Natural killer cell (primary cell): ENCODE measurements around the gene STX1A. TPM values are rescaled to one million over a fixed set of nuclear protein-coding genes. Genes with fewer than 3 reads are reported as not detected.

Experiments used
- ATAC-seq, 3 donors: fragments of 150-1000 bp in 2 of 3; fragments of 200-7000 bp in 1 of 3; cut with Tn5 transposase; 1 replicate in 1 of 3; 2 replicates in 2 of 3; pipeline ENCODE4 v1.10.0; 2021; ENCODE audit warnings: mild to moderate bottlenecking in 2 of 3, moderate library complexity in 2 of 3
- DNase-seq, 2 donors: peaks; one replicate each; pipeline versions ENCODE4 v3.0.0 to v3.0.0-alpha.2; 2013 to 2021; ENCODE audit warnings: mixed read lengths in 1 of 2
- H3K27ac ChIP-seq: one replicate; pipeline ENCODE4 v1.5.1; 2013; ENCODE audit warnings: mild to moderate bottlenecking, low read length
- H3K27me3 ChIP-seq: one replicate; pipeline ENCODE4 v1.6.1; 2013; ENCODE audit warnings: low read length; ENCODE audit not compliant: control insufficient read depth, insufficient read depth
- H3K36me3 ChIP-seq: one replicate; pipeline ENCODE4 v1.6.1; 2013; ENCODE audit warnings: low read length; ENCODE audit not compliant: control insufficient read depth, insufficient read depth
- H3K4me1 ChIP-seq: one replicate; pipeline ENCODE4 v1.6.1; 2013; ENCODE audit warnings: low read length; ENCODE audit not compliant: control insufficient read depth, insufficient read depth
- H3K4me3 ChIP-seq: one replicate; pipeline ENCODE4 v1.5.1; 2013; ENCODE audit warnings: low read length
- H3K9me3 ChIP-seq: one replicate; pipeline ENCODE4 v1.6.1; 2013; ENCODE audit warnings: low read length; ENCODE audit not compliant: control insufficient read depth, insufficient read depth
- H3K27ac Mint-ChIP-seq, 2 donors: one replicate each; pipeline ENCODE4 v1.8.0; 2022; ENCODE audit warnings: mild to moderate bottlenecking in 2 of 2, mixed read lengths in 2 of 2, moderate library complexity in 1 of 2
- H3K27me3 Mint-ChIP-seq, 2 donors: one replicate each; pipeline ENCODE4 v1.8.0; 2022; ENCODE audit warnings: low read depth in 2 of 2, mixed read lengths in 2 of 2
- H3K36me3 Mint-ChIP-seq: one replicate; pipeline ENCODE4 v1.8.0; 2022; ENCODE audit warnings: mixed read lengths
- H3K4me1 Mint-ChIP-seq, 2 donors: one replicate each; pipeline ENCODE4 v1.8.0; 2022; ENCODE audit warnings: mixed read lengths in 2 of 2
- H3K4me3 Mint-ChIP-seq: one replicate; pipeline ENCODE4 v1.8.0; 2022; ENCODE audit warnings: mild to moderate bottlenecking, moderate library complexity, mixed read lengths
- H3K9me3 Mint-ChIP-seq, 2 donors: one replicate each; pipeline ENCODE4 v1.8.0; 2022; ENCODE audit warnings: mixed read lengths in 2 of 2
- CTCF ChIP-seq: fragments of 200-600 bp; IDR thresholded peaks from one replicate; pipeline ENCODE4 v1.8.0; 2022; ENCODE audit warnings: antibody characterized with exemption
- WGBS: methylation state at CpG from one replicate; pipeline ENCODE4 v1.1.7; 2013; ENCODE audit warnings: missing lambda C conversion rate; ENCODE audit not compliant: insufficient coverage; 5-methylcytosine and 5-hydroxymethylcytosine counted together
- intact Hi-C: fragments of 100-400 bp; cut with micrococcal nuclease; formaldehyde crosslinking; loops from one replicate; pipeline ENCODE4 v1.14.2; 2022
- total RNA-seq, 4 donors: library from RNA; stranded (reverse); fragments of 120-200 nt in 1 of 4; gene quantifications; one replicate each; pipeline versions ENCODE4 v1.2.3 to v1.2.4, GENCODE V29; 2013 to 2022

Gene STX1A
- total RNA-seq, 3 donors from 2014 or later (not counting 1 experiment from before 2014, with no cell fraction given) = 13.2 to 20.4 (median 14.7) TPM

- Histone ChIP-seq H3K36me3 (no peaks in the 10 kb centered on the region), H3K4me1 (peaks cover 42% of the 10 kb centered on the region), H3K27me3 (no peaks in the 10 kb centered on the region), H3K4me3 (no peak overlapping the region), H3K9me3 (no peaks in the 10 kb centered on the region), H3K27ac (no peak overlapping the region)
- TF ChIP-seq CTCF = no peak
- Mint-ChIP-seq H3K4me3 (peak overlapping the region; percentile 83), H3K9me3 (no peaks in the 10 kb centered on the region), H3K4me1 (peaks cover 24 to 31% of the 10 kb centered on the region in 2 donors), H3K36me3 (no peaks in the 10 kb centered on the region), H3K27ac (peak overlapping the region; percentile 26 to 28), H3K27me3 (peaks cover 0 to 3% of the 10 kb centered on the region in 2 donors)
- intact Hi-C loops = loop anchor here (2.0 to 5.0 kb wide), 2 partner anchors 19 to 37 kb away; partner anchors contain the start of genes ABHD11, BUD23 and DNAJC30
- no peak for ATAC-seq
- WGBS = 11% methylated on average over 16 of the region's 16 CpGs
- DNase-seq = no peak
Observed at GRCh38 chr7:73719806-73720169, 319 bp upstream of the STX1A start.

GRCh38 chr7:73718438-73718881 is 1.0 kb downstream of the STX1A start:
- intact Hi-C loops = loop anchor here (2.0 to 5.0 kb wide), 2 partner anchors 20 to 36 kb away; partner anchors contain the start of genes ABHD11, BUD23 and DNAJC30
- peak in 1 of 2 donors; percentile 45 for DNase-seq
- TF ChIP-seq CTCF = no peak
- Histone ChIP-seq H3K9me3 (no peaks in the 10 kb centered on the region), H3K27ac (peak overlapping the region; percentile 65), H3K4me1 (peaks cover 42% of the 10 kb centered on the region), H3K4me3 (peak overlapping the region; percentile 65), H3K27me3 (no peaks in the 10 kb centered on the region), H3K36me3 (no peaks in the 10 kb centered on the region)
- H3K4me1 Mint-ChIP-seq = peaks cover 24 to 31% of the 10 kb centered on the region in 2 donors
- 12% methylated on average over 6 of the region's 9 CpGs for WGBS
- H3K27ac Mint-ChIP-seq = peak overlapping the region; percentile 85 to 92
- H3K36me3 Mint-ChIP-seq = no peaks in the 10 kb centered on the region
- H3K9me3 Mint-ChIP-seq = no peaks in the 10 kb centered on the region
- peak in 1 of 3 donors; percentile 2 for ATAC-seq
- H3K4me3 Mint-ChIP-seq = peak overlapping the region; percentile 94
- H3K27me3 Mint-ChIP-seq = no peaks in the 10 kb centered on the region

GRCh38 chr7:73717991-73718405 is 1.5 kb downstream of the STX1A start:
- no peaks in the 10 kb centered on the region for H3K27me3 ChIP-seq
- Mint-ChIP-seq H3K27ac (peak overlapping the region; percentile 85 to 92), H3K36me3 (no peaks in the 10 kb centered on the region), H3K4me3 (peak overlapping the region; percentile 94), H3K27me3 (no peaks in the 10 kb centered on the region), H3K4me1 (peaks cover 28 to 34% of the 10 kb centered on the region in 2 donors), H3K9me3 (no peaks in the 10 kb centered on the region)
- ATAC-seq (peak; percentile 74 to 80 (median 79)), DNase-seq (peak; percentile 73 to 81)
- 0% methylated on average over 10 of the region's 10 CpGs for WGBS
- H3K4me1 ChIP-seq = peaks cover 42% of the 10 kb centered on the region
- peak overlapping the region; percentile 65 for H3K4me3 ChIP-seq
- no peaks in the 10 kb centered on the region for H3K9me3 ChIP-seq
- TF ChIP-seq CTCF = no peak
- H3K27ac ChIP-seq = peak overlapping the region; percentile 65
- H3K36me3 ChIP-seq = no peaks in the 10 kb centered on the region
- intact Hi-C loops = loop anchor here (2.0 to 5.0 kb wide), 2 partner anchors 21 to 36 kb away; partner anchors contain the start of genes ABHD11, BUD23 and DNAJC30
